ENCODE results near the gene NECTIN4.

DNA sequence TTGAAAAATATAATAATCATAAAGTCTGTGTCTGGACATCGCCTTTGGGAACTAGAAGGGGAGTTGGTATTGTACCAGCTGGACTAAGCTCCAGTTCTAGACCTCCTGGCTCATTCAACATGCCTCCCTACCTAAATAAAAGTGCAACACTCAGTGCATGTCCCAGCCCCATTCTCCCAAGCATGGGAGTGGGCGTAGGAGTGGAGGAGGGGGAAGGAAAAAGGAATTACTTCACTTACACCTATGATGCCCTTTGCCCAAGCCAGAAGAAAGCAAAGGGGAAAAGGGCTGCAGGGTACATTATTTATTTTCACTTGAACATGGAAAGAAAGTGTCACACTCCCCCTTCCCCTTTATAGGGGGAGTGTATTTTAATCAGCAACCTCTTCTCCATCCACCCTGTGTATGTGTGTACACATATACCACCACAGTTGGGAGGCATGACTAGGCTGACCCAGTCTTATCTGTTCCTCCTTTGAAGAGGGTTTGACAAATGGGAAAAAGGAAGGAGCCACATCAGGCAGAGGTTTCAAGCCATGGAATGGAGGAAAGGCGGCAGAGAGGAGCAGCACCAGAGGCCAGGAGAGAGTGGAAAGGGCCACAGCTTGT, 31.8 kb upstream of the NECTIN4 start:
- TF ChIP-seq, protein P1, sequence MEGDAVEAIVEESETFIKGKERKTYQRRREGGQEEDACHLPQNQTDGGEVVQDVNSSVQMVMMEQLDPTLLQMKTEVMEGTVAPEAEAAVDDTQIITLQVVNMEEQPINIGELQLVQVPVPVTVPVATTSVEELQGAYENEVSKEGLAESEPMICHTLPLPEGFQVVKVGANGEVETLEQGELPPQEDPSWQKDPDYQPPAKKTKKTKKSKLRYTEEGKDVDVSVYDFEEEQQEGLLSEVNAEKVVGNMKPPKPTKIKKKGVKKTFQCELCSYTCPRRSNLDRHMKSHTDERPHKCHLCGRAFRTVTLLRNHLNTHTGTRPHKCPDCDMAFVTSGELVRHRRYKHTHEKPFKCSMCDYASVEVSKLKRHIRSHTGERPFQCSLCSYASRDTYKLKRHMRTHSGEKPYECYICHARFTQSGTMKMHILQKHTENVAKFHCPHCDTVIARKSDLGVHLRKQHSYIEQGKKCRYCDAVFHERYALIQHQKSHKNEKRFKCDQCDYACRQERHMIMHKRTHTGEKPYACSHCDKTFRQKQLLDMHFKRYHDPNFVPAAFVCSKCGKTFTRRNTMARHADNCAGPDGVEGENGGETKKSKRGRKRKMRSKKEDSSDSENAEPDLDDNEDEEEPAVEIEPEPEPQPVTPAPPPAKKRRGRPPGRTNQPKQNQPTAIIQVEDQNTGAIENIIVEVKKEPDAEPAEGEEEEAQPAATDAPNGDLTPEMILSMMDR (IDR thresholded peaks at IDR 0.05): no peak
- TF ChIP-seq POLR2A (IDR thresholded peaks at IDR 0.05) (no peak), EP300 (IDR thresholded peaks at IDR 0.05) (no peak)
